HEK293 (cell line): ENCODE measurements around the gene BCL6.

Experiments used
- CTCF ChIA-PET: fragments of 350-600 bp; formaldehyde crosslinking; extraction: SDS; loops from one replicate; lab custom pipeline; 2021; ENCODE audit warnings: antibody characterized with exemption; lab: Yijun Ruan, JAX
- POLR2A ChIA-PET: fragments of 300-600 bp; formaldehyde crosslinking; extraction: SDS; loops from one replicate; lab custom pipeline; 2020; ENCODE audit warnings: antibody characterized with exemption, inconsistent platforms; lab: Yijun Ruan, JAX
- H3K27ac ChIP-seq: fragments of 200-500 bp; sonication (Bioruptor generic); 2 replicates; pipeline ENCODE4 v1.5.1; 2014; ENCODE audit warnings: low read depth, low read length, control low read depth, inconsistent platforms; ENCODE audit errors: extremely low read depth
- H3K36me3 ChIP-seq, 2 experiments: fragments of 200-500 bp in 1 of 2; sonication (Bioruptor generic) in 1 of 2; 1 replicate in 1 of 2; 2 replicates in 1 of 2; pipeline ENCODE4 v1.5.1; 2014 to 2017; ENCODE audit warnings: inconsistent platforms in 2 of 2, low read length in 2 of 2; ENCODE audit not compliant: control insufficient read depth in 2 of 2, insufficient read depth in 1 of 2
- H3K4me1 ChIP-seq: fragments of 200-500 bp; sonication (Bioruptor generic); 2 replicates; pipeline ENCODE4 v1.5.1; 2014; ENCODE audit warnings: mild to moderate bottlenecking, low read length, inconsistent platforms; ENCODE audit not compliant: control insufficient read depth, insufficient read depth
- H3K4me3 ChIP-seq: 2 replicates; pipeline ENCODE4 v1.5.1; 2011; ENCODE audit warnings: low read depth, mild to moderate bottlenecking, control low read depth, low read length, moderate library complexity
- H3K9me3 ChIP-seq: fragments of 200-500 bp; sonication (Bioruptor generic); 2 replicates; pipeline ENCODE4 v1.5.1; 2014; ENCODE audit warnings: low read depth, low read length, inconsistent platforms; ENCODE audit not compliant: control insufficient read depth, insufficient read depth
- EGR2 ChIP-seq: fragments of 450-650 bp; formaldehyde crosslinking; IDR thresholded peaks from 2 replicates; pipeline ENCODE4 v1.5.1; 2016; ENCODE audit warnings: low read depth, missing biosample characterization, missing genetic modification characterization
- GFI1B ChIP-seq: fragments of 450-650 bp; formaldehyde crosslinking; IDR thresholded peaks from 2 replicates; pipeline ENCODE4 v1.5.1; 2016; ENCODE audit warnings: missing biosample characterization, missing genetic modification characterization
- INSM2 ChIP-seq: fragments of 450-650 bp; formaldehyde crosslinking; IDR thresholded peaks from 2 replicates; pipeline ENCODE4 v1.5.1; 2016; ENCODE audit warnings: missing biosample characterization, missing genetic modification characterization
- KLF10 ChIP-seq: fragments of 450-650 bp; IDR thresholded peaks from 2 replicates; pipeline ENCODE4 v1.5.1; 2018; ENCODE audit warnings: missing biosample characterization, mild to moderate bottlenecking, missing genetic modification characterization
- KLF8 ChIP-seq: fragments of 450-650 bp; formaldehyde crosslinking; IDR thresholded peaks from 2 replicates; pipeline ENCODE4 v1.5.1; 2016; ENCODE audit warnings: missing biosample characterization, missing genetic modification characterization
- PRDM6 ChIP-seq: fragments of 450-650 bp; formaldehyde crosslinking; IDR thresholded peaks from 2 replicates; pipeline ENCODE4 v1.5.1; 2017; ENCODE audit warnings: missing biosample characterization, missing genetic modification characterization
- SALL2 ChIP-seq: fragments of 450-650 bp; formaldehyde crosslinking; IDR thresholded peaks from 2 replicates; pipeline ENCODE4 v1.5.0; 2017; ENCODE audit warnings: missing biosample characterization, mild to moderate bottlenecking, missing genetic modification characterization, borderline replicate concordance
- SP3 ChIP-seq: fragments of 450-650 bp; formaldehyde crosslinking; IDR thresholded peaks from 2 replicates; pipeline ENCODE4 v1.5.1; 2016; ENCODE audit warnings: missing biosample characterization, missing genetic modification characterization
- ZBTB6 ChIP-seq: fragments of 450-650 bp; formaldehyde crosslinking; IDR thresholded peaks from 2 replicates; pipeline ENCODE4 v1.5.1; 2017; ENCODE audit warnings: missing biosample characterization, missing genetic modification characterization
- ZBTB7A ChIP-seq: fragments of 450-650 bp; formaldehyde crosslinking; IDR thresholded peaks from 2 replicates; pipeline ENCODE4 v1.5.1; 2016; ENCODE audit warnings: low read depth, missing biosample characterization, missing genetic modification characterization
- ZEB2 ChIP-seq: fragments of 450-650 bp; formaldehyde crosslinking; IDR thresholded peaks from 2 replicates; pipeline ENCODE4 v1.5.1; 2016; ENCODE audit warnings: missing biosample characterization, missing genetic modification characterization
- ZIC2 ChIP-seq: fragments of 450-650 bp; formaldehyde crosslinking; IDR thresholded peaks from 2 replicates; pipeline ENCODE4 v1.5.1; 2016; ENCODE audit warnings: missing biosample characterization, missing genetic modification characterization
- ZNF146 ChIP-seq: fragments of 450-650 bp; formaldehyde crosslinking; IDR thresholded peaks from 2 replicates; pipeline ENCODE4 v1.5.1; 2016; ENCODE audit warnings: missing biosample characterization, missing genetic modification characterization
- ZNF155 ChIP-seq: fragments of 450-650 bp; formaldehyde crosslinking; IDR thresholded peaks from 2 replicates; pipeline ENCODE4 v1.5.1; 2016; ENCODE audit warnings: missing biosample characterization, missing genetic modification characterization
- ZNF19 ChIP-seq: fragments of 450-650 bp; formaldehyde crosslinking; IDR thresholded peaks from 2 replicates; pipeline ENCODE4; 2016; ENCODE audit warnings: missing biosample characterization, missing genetic modification characterization, low read depth
- ZNF354C ChIP-seq: fragments of 450-650 bp; formaldehyde crosslinking; IDR thresholded peaks from 2 replicates; pipeline ENCODE4 v1.5.1; 2016; ENCODE audit warnings: missing biosample characterization, missing genetic modification characterization, low read depth, borderline replicate concordance
- ZNF398 ChIP-seq: fragments of 450-650 bp; formaldehyde crosslinking; IDR thresholded peaks from 2 replicates; pipeline ENCODE4 v1.5.1; 2017; ENCODE audit warnings: missing biosample characterization, missing genetic modification characterization
- ZNF518A ChIP-seq: fragments of 450-650 bp; formaldehyde crosslinking; conservative IDR thresholded peaks from 2 replicates; pipeline ENCODE4 v1.5.1; 2016; ENCODE audit warnings: low read depth, missing biosample characterization, missing genetic modification characterization
- ZNF529 ChIP-seq: fragments of 450-650 bp; formaldehyde crosslinking; IDR thresholded peaks from 2 replicates; pipeline ENCODE4 v1.5.1; 2017; ENCODE audit warnings: missing genetic modification characterization, missing biosample characterization; ENCODE audit not compliant: insufficient replicate concordance
- ZNF544 ChIP-seq: fragments of 450-650 bp; formaldehyde crosslinking; IDR thresholded peaks from 2 replicates; pipeline ENCODE4 v1.5.0; 2017; ENCODE audit warnings: missing biosample characterization, missing genetic modification characterization
- ZNF600 ChIP-seq: fragments of 450-650 bp; formaldehyde crosslinking; IDR thresholded peaks from 2 replicates; pipeline ENCODE4 v1.5.1; 2016; ENCODE audit warnings: missing biosample characterization, missing genetic modification characterization
- ZNF701 ChIP-seq: fragments of 450-650 bp; formaldehyde crosslinking; IDR thresholded peaks from 2 replicates; pipeline ENCODE4 v1.5.1; 2016; ENCODE audit warnings: missing biosample characterization, missing genetic modification characterization
- ZNF776 ChIP-seq: fragments of 450-650 bp; formaldehyde crosslinking; IDR thresholded peaks from 2 replicates; pipeline ENCODE4 v1.5.0; 2017; ENCODE audit warnings: missing biosample characterization, missing genetic modification characterization, borderline replicate concordance
- ZSCAN16 ChIP-seq: fragments of 450-650 bp; formaldehyde crosslinking; IDR thresholded peaks from 2 replicates; pipeline ENCODE4 v1.5.1; 2016; ENCODE audit warnings: missing biosample characterization, missing genetic modification characterization
- ZSCAN23 ChIP-seq: fragments of 450-650 bp; formaldehyde crosslinking; IDR thresholded peaks from 2 replicates; pipeline ENCODE4 v1.5.1; 2016; ENCODE audit warnings: missing biosample characterization, missing genetic modification characterization
- ZSCAN30 ChIP-seq: fragments of 450-650 bp; IDR thresholded peaks from 2 replicates; pipeline ENCODE4 v1.5.1; 2018; ENCODE audit warnings: missing biosample characterization, mild to moderate bottlenecking, missing genetic modification characterization, moderate library complexity
- ZSCAN5A ChIP-seq: fragments of 450-650 bp; formaldehyde crosslinking; IDR thresholded peaks from 2 replicates; pipeline ENCODE4 v1.5.1; 2016; ENCODE audit warnings: missing biosample characterization, missing genetic modification characterization

Gene BCL6

GRCh38 chr3:187713504-187713903 is 31.8 kb downstream of the BCL6 start:
- POLR2A ChIA-PET, result no interaction called here

GRCh38 chr3:187709155-187709554 is 36.1 kb downstream of the BCL6 start:
- no peak overlapping the region for H3K27ac ChIP-seq
- no peaks in the 10 kb centered on the region for H3K9me3 ChIP-seq
- H3K36me3 ChIP-seq, result no peaks in the 10 kb centered on the region
- CTCF ChIA-PET, result interaction anchor here (0.7 to 1.7 kb wide), 5 partner anchors 144 to 1149 kb away, joined by 3 to 5 read pairs (median 3); no protein-coding TSS in a partner anchor
- no peaks in the 10 kb centered on the region for H3K4me1 ChIP-seq
- POLR2A ChIA-PET, result no interaction called here
- no peak overlapping the region for H3K4me3 ChIP-seq
- TF ChIP-seq KLF10 (no peak), ZNF155 (tag by site-specific recombination) (no peak), ZNF701 (no peak), KLF8 (tag by site-specific recombination) (no peak), ZSCAN30 (no peak), INSM2 (tag by site-specific recombination) (no peak), PRDM6 (tag by site-specific recombination) (no peak), ZIC2 (tag by site-specific recombination) (no peak), ZSCAN5A (tag by site-specific recombination) (no peak), GFI1B (tag by site-specific recombination) (no peak), ZBTB6 (no peak), ZNF518A (no peak), ZSCAN16 (tag by site-specific recombination) (no peak), ZBTB7A (tag by site-specific recombination) (no peak)

More at GRCh38 chr3:187713504-187713903, 31.8 kb downstream of the BCL6 start:
- Histone ChIP-seq H3K36me3 (no peaks in the 10 kb centered on the region), H3K4me1 (no peaks in the 10 kb centered on the region), H3K9me3 (no peaks in the 10 kb centered on the region), H3K27ac (no peak overlapping the region), H3K4me3 (no peak overlapping the region)
- no peak for TF ChIP-seq EGR2 (tag by site-specific recombination)
- no peak for TF ChIP-seq ZNF776 (tag by site-specific recombination)
- no peak for TF ChIP-seq ZNF544
- TF ChIP-seq ZNF398 (tag by site-specific recombination), result no peak
- TF ChIP-seq SALL2, result no peak
- no peak for TF ChIP-seq ZNF19 (tag by site-specific recombination)
- no peak for TF ChIP-seq ZNF146 (tag by site-specific recombination)
- TF ChIP-seq ZNF529 (tag by site-specific recombination), result no peak
- no peak for TF ChIP-seq ZEB2
- no peak for TF ChIP-seq ZNF354C (tag by site-specific recombination)
- TF ChIP-seq ZNF600, result no peak
- no peak for TF ChIP-seq ZSCAN23 (tag by site-specific recombination)
- no peak for TF ChIP-seq ZBTB7A (tag by site-specific recombination)
- no peak for TF ChIP-seq ZSCAN16 (tag by site-specific recombination)
- TF ChIP-seq SP3 (tag by site-specific recombination), result no peak
- CTCF ChIA-PET, result interaction anchor here (0.6 to 7.9 kb wide), 9 partner anchors 10 to 492 kb away, joined by 3 to 104 read pairs (median 3); partner anchors contain the start of gene RTP2
